Measurements from ENCODE around the gene TMEM185A.

Gene TMEM185A

GRCh38 chrX:149641432-149641831 is 9.8 kb upstream of the TMEM185A start:
- no peaks in the 10 kb centered on the region for H3K4me1 ChIP-seq (ENCODE audit: low read length)
- H3K36me3 ChIP-seq (replicated peaks; ENCODE audit: insufficient read depth, low read length) = no peaks in the 10 kb centered on the region
- H3F3A ChIP-seq (ENCODE audit: insufficient read depth, low read length) = no peaks in the 10 kb centered on the region
- no peaks in the 10 kb centered on the region for H3K79me2 ChIP-seq (ENCODE audit: low read length)
- H3K27ac ChIP-seq (ENCODE audit: low read length) = no peak overlapping the region
- no peak overlapping the region for H3K4me2 ChIP-seq (ENCODE audit: low read depth, low read length)
- H3K9ac ChIP-seq (ENCODE audit: low read length) = no peak overlapping the region
- no peaks in the 10 kb centered on the region for H4K20me1 ChIP-seq (ENCODE audit: insufficient read depth, low read length)
- H3K9me3 ChIP-seq (replicated peaks; ENCODE audit: insufficient read depth, low read length) = no peaks in the 10 kb centered on the region
- no peaks in the 10 kb centered on the region for H3K27me3 ChIP-seq (replicated peaks; ENCODE audit: insufficient read depth, low read length)
- H3K9me2 ChIP-seq (replicated peaks; ENCODE audit: insufficient read depth, low read length) = no peaks in the 10 kb centered on the region
- no peak overlapping the region for H2AFZ ChIP-seq (ENCODE audit: low read length)
- H3K4me3 ChIP-seq (ENCODE audit: low read length) = no peak overlapping the region
- TF ChIP-seq EZH2phosphoT487 (IDR thresholded peaks at IDR 0.05; ENCODE audit: low read length) (no peak), CTCF (IDR thresholded peaks at IDR 0.05; ENCODE audit: low read length) (no peak), EZH2 (optimal IDR thresholded peaks at IDR 0.05; ENCODE audit: low read depth, low read length) (no peak)
- no peak for DNase-seq

- H3K36me3 ChIP-seq (replicated peaks; ENCODE audit: insufficient read depth, low read length) = no peaks in the 10 kb centered on the region
- no peaks in the 10 kb centered on the region for H4K20me1 ChIP-seq (ENCODE audit: insufficient read depth, low read length)
- DNase-seq = no peak
- TF ChIP-seq EZH2 (optimal IDR thresholded peaks at IDR 0.05; ENCODE audit: low read depth, low read length) (no peak), CTCF (IDR thresholded peaks at IDR 0.05; ENCODE audit: low read length) (no peak), EZH2phosphoT487 (IDR thresholded peaks at IDR 0.05; ENCODE audit: low read length) (no peak)
- no peaks in the 10 kb centered on the region for H3F3A ChIP-seq (ENCODE audit: insufficient read depth, low read length)
- H3K9ac ChIP-seq (ENCODE audit: low read length) = no peak overlapping the region
- H3K4me1 ChIP-seq (ENCODE audit: low read length) = no peaks in the 10 kb centered on the region
- H3K27me3 ChIP-seq (replicated peaks; ENCODE audit: insufficient read depth, low read length) = no peaks in the 10 kb centered on the region
- H3K9me3 ChIP-seq (replicated peaks; ENCODE audit: insufficient read depth, low read length) = no peaks in the 10 kb centered on the region
- H3K4me3 ChIP-seq (ENCODE audit: low read length) = no peak overlapping the region
- no peak overlapping the region for H3K27ac ChIP-seq (ENCODE audit: low read length)
- no peaks in the 10 kb centered on the region for H3K79me2 ChIP-seq (ENCODE audit: low read length)
- H3K4me2 ChIP-seq (ENCODE audit: low read depth, low read length) = no peak overlapping the region
- no peaks in the 10 kb centered on the region for H3K9me2 ChIP-seq (replicated peaks; ENCODE audit: insufficient read depth, low read length)
- no peak overlapping the region for H2AFZ ChIP-seq (ENCODE audit: low read length)
Observed at GRCh38 chrX:149639568-149639967, 8.0 kb upstream of the TMEM185A start.

GRCh38 chrX:149638860-149639259 is 7.3 kb upstream of the TMEM185A start:
- Histone ChIP-seq H3F3A (ENCODE audit: insufficient read depth, low read length) (no peaks in the 10 kb centered on the region), H3K9me2 (replicated peaks; ENCODE audit: insufficient read depth, low read length) (no peaks in the 10 kb centered on the region), H3K9me3 (replicated peaks; ENCODE audit: insufficient read depth, low read length) (no peaks in the 10 kb centered on the region), H3K27ac (ENCODE audit: low read length) (no peak overlapping the region), H3K27me3 (replicated peaks; ENCODE audit: insufficient read depth, low read length) (no peaks in the 10 kb centered on the region), H3K36me3 (replicated peaks; ENCODE audit: insufficient read depth, low read length) (no peaks in the 10 kb centered on the region), H3K4me1 (ENCODE audit: low read length) (no peaks in the 10 kb centered on the region), H2AFZ (ENCODE audit: low read length) (no peak overlapping the region), H3K79me2 (ENCODE audit: low read length) (no peaks in the 10 kb centered on the region), H3K9ac (ENCODE audit: low read length) (no peak overlapping the region), H4K20me1 (ENCODE audit: insufficient read depth, low read length) (no peaks in the 10 kb centered on the region), H3K4me3 (ENCODE audit: low read length) (no peak overlapping the region), H3K4me2 (ENCODE audit: low read depth, low read length) (no peak overlapping the region)
- DNase-seq = no peak
- TF ChIP-seq EZH2 (optimal IDR thresholded peaks at IDR 0.05; ENCODE audit: low read depth, low read length) (no peak), CTCF (IDR thresholded peaks at IDR 0.05; ENCODE audit: low read length) (no peak), EZH2phosphoT487 (IDR thresholded peaks at IDR 0.05; ENCODE audit: low read length) (no peak)
